ENCODE results near the gene TGM1.

TGM1 gene

GRCh38 chr14:24263848-24264247 is 871 bp upstream of the TGM1 start:
- no peak for TF ChIP-seq NFRKB (IDR thresholded peaks at IDR 0.05)
- TF ChIP-seq ARNT (IDR thresholded peaks at IDR 0.05) = no peak
- no peak for TF ChIP-seq FOXA1 (IDR thresholded peaks at IDR 0.05)
- DNase-seq (ENCODE audit: extremely low spot score) = no peak
- POLR2A ChIA-PET = interaction anchor here (1.2 kb wide), 1 partner anchor 21 kb away, joined by 5 read pairs; the partner anchor contains the start of gene TINF2
- CTCF ChIA-PET = no interaction called here

GRCh38 chr14:24261969-24262327 is 1.0 kb downstream of the TGM1 start:
- no peak for TF ChIP-seq FOXA1 (IDR thresholded peaks at IDR 0.05)
- TF ChIP-seq FOXK2 (IDR thresholded peaks at IDR 0.05) = no peak
- no peak for TF ChIP-seq ZNF384 (IDR thresholded peaks at IDR 0.05)
- TF ChIP-seq HDGF (IDR thresholded peaks at IDR 0.05; ENCODE audit: borderline replicate concordance) = no peak
- TF ChIP-seq NFRKB (IDR thresholded peaks at IDR 0.05) = no peak
- DNase-seq (ENCODE audit: extremely low spot score) = no peak
- CTCF ChIA-PET = interaction anchor here (1.2 to 1.7 kb wide), 3 partner anchors 9 to 20 kb away, joined by 3 to 6 read pairs (median 6); partner anchors contain the start of gene TINF2
- POLR2A ChIA-PET = interaction anchor here (1.8 to 4.2 kb wide), 2 partner anchors 9 to 20 kb away, joined by 6 to 30 read pairs; partner anchors contain the start of genes RABGGTA and TINF2

- DNase-seq (ENCODE audit: extremely low spot score) = no peak
- POLR2A ChIA-PET = interaction anchor here (1.1 to 4.2 kb wide), 2 partner anchors 9 to 10 kb away, joined by 3 to 30 read pairs; partner anchors contain the start of gene RABGGTA
- CTCF ChIA-PET = interaction anchor here (1.2 to 1.7 kb wide), 3 partner anchors 9 to 19 kb away, joined by 3 to 6 read pairs (median 6); partner anchors contain the start of gene TINF2
- TF ChIP-seq HDGF (IDR thresholded peaks at IDR 0.05; ENCODE audit: borderline replicate concordance) (no peak), ARNT (IDR thresholded peaks at IDR 0.05) (no peak), TARDBP (IDR thresholded peaks at IDR 0.05) (no peak), CTBP1 (IDR thresholded peaks at IDR 0.05; ENCODE audit: borderline replicate concordance) (no peak), SUZ12 (IDR thresholded peaks at IDR 0.05) (no peak), FOXM1 (IDR thresholded peaks at IDR 0.05; ENCODE audit: borderline replicate concordance) (no peak), PKNOX1 (IDR thresholded peaks at IDR 0.05) (no peak)
These were observed 1.6 kb downstream of the TGM1 start for GRCh38 chr14:24261256-24261968.

GRCh38 chr14:24260780-24261157 is 2.2 kb downstream of the TGM1 start:
- TF ChIP-seq TARDBP (IDR thresholded peaks at IDR 0.05) = no peak
- no peak for TF ChIP-seq LEF1 (IDR thresholded peaks at IDR 0.05; ENCODE audit: borderline replicate concordance)
- TF ChIP-seq FOXK2 (IDR thresholded peaks at IDR 0.05) = no peak
- TF ChIP-seq ELF4 (IDR thresholded peaks at IDR 0.05) = no peak
- TF ChIP-seq PKNOX1 (IDR thresholded peaks at IDR 0.05) = no peak
- no peak for TF ChIP-seq ZNF384 (IDR thresholded peaks at IDR 0.05)
- no peak for TF ChIP-seq ARNT (IDR thresholded peaks at IDR 0.05)
- CTCF ChIA-PET = interaction anchor here (1.2 to 1.7 kb wide), 2 partner anchors 9 to 18 kb away, joined by 3 to 6 read pairs; partner anchors contain the start of gene TINF2
- POLR2A ChIA-PET = interaction anchor here (1.1 to 4.2 kb wide), 2 partner anchors 9 to 10 kb away, joined by 3 to 30 read pairs; partner anchors contain the start of gene RABGGTA
- no peak for DNase-seq (ENCODE audit: extremely low spot score)

- ChIA-PET CTCF (interaction anchor here (1.7 kb wide), 1 partner anchor 18 kb away, joined by 6 read pairs; the partner anchor contains the start of gene TINF2), POLR2A (interaction anchor here (1.1 to 4.2 kb wide), 2 partner anchors 8 to 11 kb away, joined by 3 to 30 read pairs; partner anchors contain the start of gene RABGGTA)
- DNase-seq (ENCODE audit: extremely low spot score) = no peak
- no peak for TF ChIP-seq CTBP1 (IDR thresholded peaks at IDR 0.05; ENCODE audit: borderline replicate concordance)
These were observed 2.8 kb downstream of the TGM1 start for GRCh38 chr14:24260026-24260779.

- CTCF ChIA-PET = no interaction called here
- POLR2A ChIA-PET = interaction anchor here (4.2 kb wide), 1 partner anchor 12 kb away, joined by 30 read pairs; the partner anchor contains the start of gene RABGGTA
These were observed 3.5 kb downstream of the TGM1 start for GRCh38 chr14:24259282-24260025.

More at GRCh38 chr14:24259282-24260025, 3.5 kb downstream of the TGM1 start:
- DNase-seq (ENCODE audit: extremely low spot score) = no peak
- no peak for TF ChIP-seq L3MBTL2 (conservative IDR thresholded peaks at IDR 0.05)
- no peak for TF ChIP-seq ARNT (IDR thresholded peaks at IDR 0.05)
- no peak for TF ChIP-seq FOXM1 (IDR thresholded peaks at IDR 0.05; ENCODE audit: borderline replicate concordance)
- TF ChIP-seq FOXK2 (IDR thresholded peaks at IDR 0.05) = no peak
- TF ChIP-seq HDGF (IDR thresholded peaks at IDR 0.05; ENCODE audit: borderline replicate concordance) = no peak
- TF ChIP-seq TARDBP (IDR thresholded peaks at IDR 0.05) = no peak
- TF ChIP-seq PKNOX1 (IDR thresholded peaks at IDR 0.05) = no peak
- no peak for TF ChIP-seq ELF4 (IDR thresholded peaks at IDR 0.05)
- no peak for TF ChIP-seq ZNF384 (IDR thresholded peaks at IDR 0.05)
- TF ChIP-seq BHLHE40 (IDR thresholded peaks at IDR 0.05; ENCODE audit: borderline replicate concordance) = no peak
- TF ChIP-seq LEF1 (IDR thresholded peaks at IDR 0.05; ENCODE audit: borderline replicate concordance) = no peak
- TF ChIP-seq FOXA1 (IDR thresholded peaks at IDR 0.05) = no peak
- TF ChIP-seq NFRKB (IDR thresholded peaks at IDR 0.05) = no peak

Measured in HEK293T (cell line).